Immature natural killer cell (primary cell): ENCODE results near the gene SC5D. TPM values are rescaled to one million over a fixed set of nuclear protein-coding genes. Genes with fewer than 3 reads are reported as not detected.
A peak's percentile ranks its signal among the peaks of the same experiment; 100 is the strongest.

Source experiments
- DNase-seq, 3 donors: peaks; one replicate each; pipeline ENCODE4 v3.0.0; 2022; ENCODE audit warnings: mixed read lengths in 1 of 3
- H3K27ac Mint-ChIP-seq, 6 donors: one replicate each; pipeline ENCODE4 v1.8.0; 2020; ENCODE audit warnings: mixed read lengths in 6 of 6, mild to moderate bottlenecking in 5 of 6, inconsistent platforms in 4 of 6, moderate library complexity in 3 of 6
- H3K27me3 Mint-ChIP-seq, 3 donors: one replicate each; pipeline ENCODE4 v1.8.0; 2020 to 2021; ENCODE audit warnings: low read depth in 3 of 3, mild to moderate bottlenecking in 3 of 3, mixed read lengths in 3 of 3, moderate library complexity in 3 of 3, inconsistent platforms in 1 of 3
- H3K36me3 Mint-ChIP-seq, 3 donors: one replicate each; pipeline ENCODE4 v1.8.0; 2020; ENCODE audit warnings: mixed read lengths in 3 of 3, inconsistent platforms in 2 of 3, mild to moderate bottlenecking in 2 of 3
- H3K4me1 Mint-ChIP-seq, 2 donors: one replicate each; pipeline ENCODE4 v1.8.0; 2020; ENCODE audit warnings: inconsistent platforms in 2 of 2, mild to moderate bottlenecking in 2 of 2, mixed read lengths in 2 of 2, moderate library complexity in 1 of 2
- H3K4me3 Mint-ChIP-seq, 5 donors: one replicate each; pipeline ENCODE4 v1.8.0; 2020; ENCODE audit warnings: mild to moderate bottlenecking in 5 of 5, mixed read lengths in 5 of 5, inconsistent platforms in 3 of 5, moderate library complexity in 3 of 5
- H3K9me3 Mint-ChIP-seq, 6 donors: one replicate each; pipeline ENCODE4 v1.8.0; 2020; ENCODE audit warnings: mild to moderate bottlenecking in 6 of 6, mixed read lengths in 6 of 6, inconsistent platforms in 4 of 6, moderate library complexity in 3 of 6
- polyA plus RNA-seq, 3 donors: library from polyadenylated mRNA; unstranded; fragments of 300-500 nt; fragmentation: Illumina TruSeq; gene quantifications; one replicate each; pipeline ENCODE4 v1.2.3, GENCODE V29; 2021

Gene SC5D
- polyA plus RNA-seq, 3 donors from 2014 or later: 3.1 to 7.2 (median 6.8) TPM

GRCh38 chr11:121300313-121300971, 7.9 kb downstream of the SC5D start:
- Mint-ChIP-seq H3K27ac (no peak overlapping the region), H3K27me3 (peaks cover 0 to 1% (median 0%) of the 10 kb centered on the region in 3 donors), H3K4me1 (peaks cover 0 to 14% of the 10 kb centered on the region in 2 donors)

GRCh38 chr11:121300972-121301699, 8.6 kb downstream of the SC5D start:
- no peak overlapping the region for H3K4me3 Mint-ChIP-seq
- peaks cover 0 to 12% of the 10 kb centered on the region in 2 donors for H3K4me1 Mint-ChIP-seq
- peak overlapping the region in 1 of 6 donors; percentile 11 for H3K27ac Mint-ChIP-seq
- peaks cover 0 to 1% (median 0%) of the 10 kb centered on the region in 3 donors for H3K27me3 Mint-ChIP-seq
- no peak for DNase-seq
- H3K9me3 Mint-ChIP-seq: no peaks in the 10 kb centered on the region
- H3K36me3 Mint-ChIP-seq: peaks cover 5 to 21% (median 15%) of the 10 kb centered on the region in 3 donors

More at GRCh38 chr11:121300313-121300971, 7.9 kb downstream of the SC5D start:
- Mint-ChIP-seq H3K9me3 (no peaks in the 10 kb centered on the region), H3K36me3 (peaks cover 0 to 15% (median 8%) of the 10 kb centered on the region in 3 donors), H3K4me3 (no peak overlapping the region)
- no peak for DNase-seq

- H3K36me3 Mint-ChIP-seq: peaks cover 13 to 45% (median 34%) of the 10 kb centered on the region in 3 donors
Measured at GRCh38 chr11:121304759-121305158, 12.2 kb downstream of the SC5D start.

GRCh38 chr11:121308816-121309215, 16.2 kb downstream of the SC5D start:
- Mint-ChIP-seq H3K27ac (no peak overlapping the region), H3K9me3 (no peaks in the 10 kb centered on the region), H3K4me3 (no peak overlapping the region), H3K4me1 (no peaks in the 10 kb centered on the region), H3K36me3 (peaks cover 13 to 46% (median 34%) of the 10 kb centered on the region in 3 donors), H3K27me3 (no peaks in the 10 kb centered on the region)
- DNase-seq: no peak

More at GRCh38 chr11:121304759-121305158, 12.2 kb downstream of the SC5D start:
- Mint-ChIP-seq H3K4me1 (no peaks in the 10 kb centered on the region), H3K9me3 (no peaks in the 10 kb centered on the region), H3K4me3 (no peak overlapping the region), H3K27ac (no peak overlapping the region), H3K27me3 (no peaks in the 10 kb centered on the region)
- DNase-seq: no peak

GRCh38 chr11:121309688-121310087, 17.1 kb downstream of the SC5D start:
- Mint-ChIP-seq H3K27ac (peak overlapping the region in 1 of 6 donors; percentile 8), H3K9me3 (no peaks in the 10 kb centered on the region), H3K4me3 (no peak overlapping the region), H3K36me3 (peaks cover 13 to 40% (median 31%) of the 10 kb centered on the region in 3 donors), H3K27me3 (no peaks in the 10 kb centered on the region), H3K4me1 (no peaks in the 10 kb centered on the region)
- DNase-seq: no peak

- H3K27ac Mint-ChIP-seq: no peak overlapping the region
- H3K4me3 Mint-ChIP-seq: no peak overlapping the region
Measured at GRCh38 chr11:121310908-121311307, 18.3 kb downstream of the SC5D start.

GRCh38 chr11:121311373-121311772, 18.8 kb downstream of the SC5D start:
- H3K4me3 Mint-ChIP-seq: no peak overlapping the region

More at GRCh38 chr11:121310908-121311307, 18.3 kb downstream of the SC5D start:
- Mint-ChIP-seq H3K9me3 (no peaks in the 10 kb centered on the region), H3K36me3 (peaks cover 9 to 30% (median 22%) of the 10 kb centered on the region in 3 donors), H3K4me1 (no peaks in the 10 kb centered on the region), H3K27me3 (no peaks in the 10 kb centered on the region)
- no peak for DNase-seq

GRCh38 chr11:121312483-121312882, 19.9 kb downstream of the SC5D start:
- Mint-ChIP-seq H3K4me1 (no peaks in the 10 kb centered on the region), H3K27me3 (no peaks in the 10 kb centered on the region), H3K36me3 (peaks cover 2 to 16% (median 6%) of the 10 kb centered on the region in 3 donors), H3K4me3 (no peak overlapping the region), H3K9me3 (no peaks in the 10 kb centered on the region), H3K27ac (no peak overlapping the region)
- no peak for DNase-seq

More at GRCh38 chr11:121311373-121311772, 18.8 kb downstream of the SC5D start:
- Mint-ChIP-seq H3K27me3 (no peaks in the 10 kb centered on the region), H3K9me3 (no peaks in the 10 kb centered on the region), H3K4me1 (no peaks in the 10 kb centered on the region), H3K27ac (no peak overlapping the region), H3K36me3 (peaks cover 8 to 26% (median 17%) of the 10 kb centered on the region in 3 donors)
- DNase-seq: no peak

GRCh38 chr11:121318848-121319834, 26.6 kb downstream of the SC5D start:
- no peaks in the 10 kb centered on the region for H3K4me1 Mint-ChIP-seq
- no peak overlapping the region for H3K27ac Mint-ChIP-seq
- H3K27me3 Mint-ChIP-seq: peaks cover 2 to 7% (median 4%) of the 10 kb centered on the region in 3 donors
- H3K36me3 Mint-ChIP-seq: no peaks in the 10 kb centered on the region
- peak; percentile 32 to 50 (median 36) for DNase-seq
- no peak overlapping the region for H3K4me3 Mint-ChIP-seq
- H3K9me3 Mint-ChIP-seq: no peaks in the 10 kb centered on the region

GRCh38 chr11:121321614-121322243, 29.2 kb downstream of the SC5D start:
- Mint-ChIP-seq H3K27ac (peak overlapping the region in 2 of 6 donors; percentile 8 to 11), H3K4me3 (no peak overlapping the region), H3K36me3 (no peaks in the 10 kb centered on the region), H3K4me1 (no peaks in the 10 kb centered on the region), H3K9me3 (no peaks in the 10 kb centered on the region), H3K27me3 (peaks cover 4 to 9% (median 4%) of the 10 kb centered on the region in 3 donors)
- DNase-seq: peak in 1 of 3 donors; percentile 15

- Mint-ChIP-seq H3K27me3 (peaks cover 4 to 9% (median 4%) of the 10 kb centered on the region in 3 donors), H3K36me3 (no peaks in the 10 kb centered on the region), H3K27ac (no peak overlapping the region), H3K4me3 (no peak overlapping the region), H3K4me1 (no peaks in the 10 kb centered on the region), H3K9me3 (no peaks in the 10 kb centered on the region)
- DNase-seq: no peak
Measured at GRCh38 chr11:121323046-121323607, 30.6 kb downstream of the SC5D start.

- Mint-ChIP-seq H3K27me3 (peaks cover 1 to 6% (median 4%) of the 10 kb centered on the region in 3 donors), H3K4me1 (no peaks in the 10 kb centered on the region), H3K27ac (no peak overlapping the region), H3K4me3 (no peak overlapping the region), H3K9me3 (no peaks in the 10 kb centered on the region), H3K36me3 (peaks cover 0 to 1% (median 0%) of the 10 kb centered on the region in 3 donors)
- no peak for DNase-seq
Measured at GRCh38 chr11:121326230-121326629, 33.7 kb downstream of the SC5D start.

GRCh38 chr11:121327553-121327952, 35.0 kb downstream of the SC5D start:
- no peaks in the 10 kb centered on the region for H3K9me3 Mint-ChIP-seq
- peaks cover 0 to 3% (median 0%) of the 10 kb centered on the region in 3 donors for H3K36me3 Mint-ChIP-seq

More at GRCh38 chr11:121327553-121327952, 35.0 kb downstream of the SC5D start:
- Mint-ChIP-seq H3K27ac (no peak overlapping the region), H3K27me3 (peaks cover 1 to 3% (median 2%) of the 10 kb centered on the region in 3 donors), H3K4me3 (no peak overlapping the region), H3K4me1 (no peaks in the 10 kb centered on the region)
- DNase-seq: no peak
